Neural cell (in vitro differentiated cells): ENCODE measurements around the gene DPP6. TPM values are rescaled to one million over a fixed set of nuclear protein-coding genes. Genes with fewer than 3 reads are reported as not detected.

Source experiments
- H2AFZ ChIP-seq: fragments of 200-600, 300-800 bp; sonication (generic), shearing (Covaris generic); 2 replicates; pipeline ENCODE4 v1.6.0; 2014; ENCODE audit warnings: low read depth, mild to moderate bottlenecking, antibody characterized with exemption, low read length, moderate library complexity
- H3F3A ChIP-seq: fragments of 200-600 bp; shearing (Covaris generic); 2 replicates; pipeline ENCODE4 v1.6.1; 2016; ENCODE audit warnings: mild to moderate bottlenecking, moderate library complexity, mixed read lengths, antibody characterized with exemption, low read length; ENCODE audit not compliant: insufficient read depth, poor library complexity, severe bottlenecking
- H3K27ac ChIP-seq: fragments of 200-600, 300-800 bp; sonication (generic), shearing (Covaris generic); 2 replicates; pipeline ENCODE4 v1.5.1; 2014; ENCODE audit warnings: mild to moderate bottlenecking, low read length, moderate library complexity
- H3K27me3 ChIP-seq: fragments of 300-800, 200-600 bp; sonication (generic), shearing (Covaris generic); 2 replicates; pipeline ENCODE4 v1.6.0; 2014; ENCODE audit warnings: mild to moderate bottlenecking, low read depth, low read length, moderate library complexity; ENCODE audit not compliant: insufficient read depth
- H3K36me3 ChIP-seq: fragments of 300-800, 200-600 bp; sonication (generic), shearing (Covaris generic); 2 replicates; pipeline ENCODE4 v1.5.1; 2014; ENCODE audit warnings: mild to moderate bottlenecking, antibody characterized with exemption, low read length, moderate library complexity; ENCODE audit not compliant: insufficient read depth
- H3K4me2 ChIP-seq: fragments of 300-800, 200-600 bp; sonication (generic), shearing (Covaris generic); 2 replicates; pipeline ENCODE4 v1.6.0; 2014; ENCODE audit warnings: mild to moderate bottlenecking, low read length
- H3K4me3 ChIP-seq: fragments of 300-800, 200-600 bp; sonication (generic), shearing (Covaris generic); 2 replicates; pipeline ENCODE4 v1.5.1; 2014; ENCODE audit warnings: mild to moderate bottlenecking, low read length, moderate library complexity
- H3K79me2 ChIP-seq: fragments of 200-600 bp; shearing (Covaris generic); replicated peaks from 2 replicates; pipeline ENCODE4 v1.6.0; 2014; ENCODE audit warnings: mild to moderate bottlenecking, low read length, moderate library complexity; ENCODE audit not compliant: insufficient read depth
- H3K9ac ChIP-seq: fragments of 300-800, 200-600 bp; sonication (generic), shearing (Covaris generic); 2 replicates; pipeline ENCODE4 v1.6.1; 2016; ENCODE audit warnings: mild to moderate bottlenecking, low read length, mixed read lengths
- H3K9me2 ChIP-seq: fragments of 200-600 bp; shearing (Covaris generic); 2 replicates; pipeline ENCODE4 v1.6.1; 2016; ENCODE audit warnings: mild to moderate bottlenecking, low read length, mixed read lengths; ENCODE audit not compliant: insufficient read depth
- H3K9me3 ChIP-seq: fragments of 200-600, 300-800 bp; sonication (generic), shearing (Covaris generic); 2 replicates; pipeline ENCODE4 v1.6.1; 2016; ENCODE audit warnings: mild to moderate bottlenecking, mixed run types, low read length, moderate library complexity, mixed read lengths
- H4K20me1 ChIP-seq: fragments of 200-600 bp; shearing (Covaris generic); 2 replicates; pipeline ENCODE4 v1.6.1; 2016; ENCODE audit warnings: mild to moderate bottlenecking, mixed run types; ENCODE audit not compliant: insufficient read depth
- EP300 ChIP-seq: fragments of 450-650 bp; conservative IDR thresholded peaks from 2 replicates; pipeline ENCODE4 v1.6.1; 2014; ENCODE audit warnings: antibody characterized with exemption, mild to moderate bottlenecking, moderate library complexity; ENCODE audit not compliant: poor library complexity, severe bottlenecking
- EZH2 ChIP-seq: fragments of 200-600, 300-800 bp; shearing (Covaris generic), sonication (generic); IDR thresholded peaks from 2 replicates; pipeline ENCODE4 v1.6.1; 2014; ENCODE audit warnings: antibody characterized with exemption, low read length, borderline replicate concordance, mild to moderate bottlenecking; ENCODE audit not compliant: insufficient read depth, poor library complexity, severe bottlenecking
- MXI1 ChIP-seq: fragments of 450-650 bp; conservative IDR thresholded peaks from 2 replicates; pipeline ENCODE4 v1.6.1; 2014; ENCODE audit warnings: antibody characterized with exemption, mild to moderate bottlenecking; ENCODE audit not compliant: poor library complexity, severe bottlenecking
- POLR2AphosphoS5 ChIP-seq: IDR thresholded peaks from 2 replicates; pipeline ENCODE4 v1.6.1; 2012
- RAD21 ChIP-seq: fragments of 450-650 bp; conservative IDR thresholded peaks from 2 replicates; pipeline ENCODE4 v1.6.1; 2014; ENCODE audit warnings: antibody characterized with exemption, mild to moderate bottlenecking, moderate library complexity
- REST ChIP-seq: IDR thresholded peaks from 2 replicates; pipeline ENCODE4 v1.6.1; 2012; ENCODE audit warnings: borderline replicate concordance
- SMC3 ChIP-seq: fragments of 450-650 bp; conservative IDR thresholded peaks from 2 replicates; pipeline ENCODE4 v1.6.1; 2014; ENCODE audit warnings: antibody characterized with exemption, mild to moderate bottlenecking, moderate library complexity; ENCODE audit not compliant: poor library complexity
- TAF1 ChIP-seq: IDR thresholded peaks from 2 replicates; pipeline ENCODE4 v1.6.1; 2012; ENCODE audit warnings: low read depth
- polyA plus RNA-seq: library from polyadenylated mRNA; depleted of rRNA; stranded (reverse); fragments of >200 nt; gene quantifications from 2 replicates; pipeline ENCODE4 v1.2.3, GENCODE V29; 2014
- TF ChIP-seq, protein P1 (sequence below): fragments of 450-650 bp; IDR thresholded peaks from 2 replicates; pipeline ENCODE4 v1.5.1; 2014; ENCODE audit warnings: antibody characterized with exemption, mild to moderate bottlenecking, moderate library complexity; ENCODE audit not compliant: poor library complexity, severe bottlenecking

DPP6 gene
- polyA plus RNA-seq, 1 donor from 2014 or later, result 20.4 TPM

DNA sequence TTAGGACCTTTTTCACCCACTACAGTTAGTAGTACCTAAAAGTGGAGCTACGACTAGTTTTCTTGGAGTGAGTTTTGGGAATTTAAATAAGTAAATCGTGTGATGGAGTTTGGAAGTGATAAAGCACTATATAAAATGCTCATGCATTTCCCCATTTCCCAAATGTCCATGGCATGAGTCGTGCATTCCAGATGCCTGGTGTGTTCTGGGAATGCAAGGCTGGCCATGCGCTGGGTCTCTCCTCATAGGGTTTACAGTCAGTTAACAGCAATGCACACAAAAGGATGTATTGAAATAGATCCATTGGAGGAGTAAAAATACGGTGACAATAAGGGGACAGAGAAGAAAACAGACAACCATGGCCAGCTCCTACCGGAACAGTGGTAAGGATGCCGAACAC is 149.8 kb downstream of the DPP6 start:
- Histone ChIP-seq H3F3A (no peaks in the 10 kb centered on the region), H3K36me3 (no peaks in the 10 kb centered on the region), H3K4me2 (no peak overlapping the region), H2AFZ (no peak overlapping the region), H3K9ac (no peak overlapping the region), H3K9me2 (no peaks in the 10 kb centered on the region), H3K79me2 (no peaks in the 10 kb centered on the region), H3K27me3 (no peaks in the 10 kb centered on the region), H3K27ac (no peak overlapping the region), H3K4me3 (no peak overlapping the region), H3K9me3 (no peaks in the 10 kb centered on the region), H4K20me1 (no peaks in the 10 kb centered on the region)
- TF ChIP-seq, protein P1, sequence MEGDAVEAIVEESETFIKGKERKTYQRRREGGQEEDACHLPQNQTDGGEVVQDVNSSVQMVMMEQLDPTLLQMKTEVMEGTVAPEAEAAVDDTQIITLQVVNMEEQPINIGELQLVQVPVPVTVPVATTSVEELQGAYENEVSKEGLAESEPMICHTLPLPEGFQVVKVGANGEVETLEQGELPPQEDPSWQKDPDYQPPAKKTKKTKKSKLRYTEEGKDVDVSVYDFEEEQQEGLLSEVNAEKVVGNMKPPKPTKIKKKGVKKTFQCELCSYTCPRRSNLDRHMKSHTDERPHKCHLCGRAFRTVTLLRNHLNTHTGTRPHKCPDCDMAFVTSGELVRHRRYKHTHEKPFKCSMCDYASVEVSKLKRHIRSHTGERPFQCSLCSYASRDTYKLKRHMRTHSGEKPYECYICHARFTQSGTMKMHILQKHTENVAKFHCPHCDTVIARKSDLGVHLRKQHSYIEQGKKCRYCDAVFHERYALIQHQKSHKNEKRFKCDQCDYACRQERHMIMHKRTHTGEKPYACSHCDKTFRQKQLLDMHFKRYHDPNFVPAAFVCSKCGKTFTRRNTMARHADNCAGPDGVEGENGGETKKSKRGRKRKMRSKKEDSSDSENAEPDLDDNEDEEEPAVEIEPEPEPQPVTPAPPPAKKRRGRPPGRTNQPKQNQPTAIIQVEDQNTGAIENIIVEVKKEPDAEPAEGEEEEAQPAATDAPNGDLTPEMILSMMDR, result no peak
- no peak for TF ChIP-seq EP300
- TF ChIP-seq REST, result no peak
- TF ChIP-seq POLR2AphosphoS5, result no peak
- no peak for TF ChIP-seq MXI1
- TF ChIP-seq SMC3, result no peak

DNA sequence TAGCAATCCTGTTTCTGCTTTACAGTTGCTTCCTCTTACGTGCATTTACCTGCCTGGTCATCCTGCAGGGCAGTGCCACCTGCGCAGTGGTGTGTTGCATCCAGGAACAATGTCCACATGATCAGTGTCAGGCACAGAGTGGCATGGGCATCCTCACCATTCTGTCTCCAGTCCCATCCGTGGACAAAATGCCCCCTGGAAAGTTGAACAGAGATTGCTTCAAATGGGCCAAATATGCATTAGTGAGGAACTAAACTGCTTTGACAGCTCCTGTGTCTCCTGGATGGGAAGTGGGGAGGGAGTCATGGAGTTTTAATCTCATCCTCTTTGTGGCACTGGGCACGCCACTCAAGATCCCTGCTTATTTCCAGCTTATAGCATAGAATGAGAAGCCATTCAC is 151.8 kb downstream of the DPP6 start:
- TF ChIP-seq RAD21 (no peak), POLR2AphosphoS5 (no peak), SMC3 (no peak), EP300 (no peak), REST (no peak), MXI1 (no peak), TAF1 (no peak), EZH2 (no peak)
- TF ChIP-seq, protein P1, result no peak
- no peaks in the 10 kb centered on the region for H3K9me2 ChIP-seq

More for the DNA sequence above, 151.8 kb downstream of the DPP6 start:
- no peaks in the 10 kb centered on the region for H3K36me3 ChIP-seq
- H3K9ac ChIP-seq, result peak overlapping the region; percentile 38
- peak overlapping the region; percentile 36 for H2AFZ ChIP-seq
- no peaks in the 10 kb centered on the region for H4K20me1 ChIP-seq
- no peak overlapping the region for H3K4me2 ChIP-seq
- no peaks in the 10 kb centered on the region for H3K79me2 ChIP-seq
- no peaks in the 10 kb centered on the region for H3K27me3 ChIP-seq
- H3K4me3 ChIP-seq, result no peak overlapping the region
- H3K9me3 ChIP-seq, result no peaks in the 10 kb centered on the region
- H3F3A ChIP-seq, result no peaks in the 10 kb centered on the region
- peak overlapping the region; percentile 76 for H3K27ac ChIP-seq
